Neural progenitor cell (in vitro differentiated cells): Measurements from ENCODE around the gene MAP7. TPM values are rescaled to one million over a fixed set of nuclear protein-coding genes. Genes with fewer than 3 reads are reported as not detected.
"Not testable (repeated sequence)": the region's sequence is repeated elsewhere in the genome, so short reads cannot be mapped to it uniquely, and the experiment has no call there.

ENCODE experiments used
- DNase-seq: peaks from one replicate; pipeline ENCODE4 v3.0.0-alpha.2; 2016; ENCODE audit warnings: low spot score
- H2AFZ ChIP-seq: fragments of 200-600 bp; sonication (generic); replicated peaks from 2 replicates; pipeline ENCODE4 v1.6.1; 2016; ENCODE audit warnings: antibody characterized with exemption
- H3F3A ChIP-seq: fragments of 200-600 bp; sonication (generic); 2 replicates; pipeline ENCODE4 v1.6.1; 2016; ENCODE audit warnings: antibody characterized with exemption, low read depth
- H3K27ac ChIP-seq: fragments of 200-600 bp; sonication (generic); 2 replicates; pipeline ENCODE4 v1.5.1; 2016; ENCODE audit warnings: mild to moderate bottlenecking
- H3K27me3 ChIP-seq: fragments of 200-600 bp; sonication (generic); 2 replicates; pipeline ENCODE4 v1.6.1; 2016; ENCODE audit warnings: mild to moderate bottlenecking, moderate library complexity
- H3K36me3 ChIP-seq: fragments of 200-600 bp; sonication (generic); 2 replicates; pipeline ENCODE4 v1.5.1; 2016
- H3K4me1 ChIP-seq: fragments of 200-600 bp; sonication (generic); 2 replicates; pipeline ENCODE4 v1.6.1; 2016; ENCODE audit warnings: mixed run types
- H3K4me2 ChIP-seq: fragments of 200-600 bp; sonication (generic); 2 replicates; pipeline ENCODE4 v1.6.1; 2016
- H3K4me3 ChIP-seq: fragments of 200-600 bp; sonication (generic); 2 replicates; pipeline ENCODE4 v1.5.1; 2016
- H3K79me2 ChIP-seq: fragments of 200-600 bp; sonication (generic); 2 replicates; pipeline ENCODE4 v1.6.1; 2016; ENCODE audit warnings: low read depth
- H3K9ac ChIP-seq: fragments of 200-600 bp; sonication (generic); 2 replicates; pipeline ENCODE4 v1.6.1; 2016
- H3K9me3 ChIP-seq: fragments of 200-600 bp; sonication (generic); 2 replicates; pipeline ENCODE4 v1.5.1; 2016; ENCODE audit warnings: low read depth
- H4K20me1 ChIP-seq: fragments of 200-600 bp; sonication (generic); 2 replicates; pipeline ENCODE4 v1.6.1; 2016; ENCODE audit warnings: low read depth
- H3K27ac Mint-ChIP-seq: 3 replicates; pipeline ENCODE4 v1.8.0; 2021; ENCODE audit warnings: mixed read lengths
- H3K27me3 Mint-ChIP-seq: 2 replicates; pipeline ENCODE4 v1.8.0; 2022; ENCODE audit warnings: low read depth, mild to moderate bottlenecking, inconsistent platforms, moderate library complexity, mixed read lengths; ENCODE audit not compliant: insufficient read depth
- H3K36me3 Mint-ChIP-seq: 3 replicates; pipeline ENCODE4 v1.8.0; 2021; ENCODE audit warnings: mixed read lengths
- H3K4me1 Mint-ChIP-seq: 3 replicates; pipeline ENCODE4 v1.8.0; 2021; ENCODE audit warnings: mixed read lengths
- H3K4me3 Mint-ChIP-seq: 3 replicates; pipeline ENCODE4 v1.8.0; 2021; ENCODE audit warnings: mild to moderate bottlenecking, moderate library complexity, mixed read lengths
- H3K9me3 Mint-ChIP-seq: 3 replicates; pipeline ENCODE4 v1.8.0; 2020; ENCODE audit warnings: mixed read lengths
- CTCF ChIP-seq: fragments of 200-600 bp; sonication (generic); IDR thresholded peaks from 2 replicates; pipeline ENCODE4 v1.5.1; 2017; ENCODE audit warnings: antibody characterized with exemption, mild to moderate bottlenecking
- EZH2 ChIP-seq: fragments of 200-600 bp; sonication (generic); IDR thresholded peaks from 2 replicates; pipeline ENCODE4 v1.6.1; 2017; ENCODE audit warnings: antibody characterized with exemption, mild to moderate bottlenecking, moderate library complexity
- EZH2phosphoT487 ChIP-seq: fragments of 200-600 bp; sonication (generic); IDR thresholded peaks from 2 replicates; pipeline ENCODE4 v1.6.1; 2017; ENCODE audit warnings: antibody characterized with exemption
- total RNA-seq: library from RNA; depleted of rRNA; stranded (reverse); fragments of >200 nt; gene quantifications from 2 replicates; pipeline ENCODE4 v1.2.3, GENCODE V29; 2015; ENCODE audit warnings: low replicate concordance

The MAP7 gene
- total RNA-seq, 1 donor from 2014 or later = 9.0 TPM

- Histone ChIP-seq H3K9ac (no peak overlapping the region), H3K27me3 (no peaks in the 10 kb centered on the region), H3K27ac (no peak overlapping the region), H3K9me3 (no peaks in the 10 kb centered on the region), H3K4me2 (no peak overlapping the region), H2AFZ (no peak overlapping the region), H3F3A (no peaks in the 10 kb centered on the region), H3K79me2 (no peaks in the 10 kb centered on the region), H3K4me3 (no peak overlapping the region), H3K4me1 (no peaks in the 10 kb centered on the region), H4K20me1 (no peaks in the 10 kb centered on the region), H3K36me3 (no peaks in the 10 kb centered on the region)
- H3K4me3 Mint-ChIP-seq = no peak overlapping the region
- H3K27ac Mint-ChIP-seq = no peak overlapping the region
- no peaks in the 10 kb centered on the region for H3K27me3 Mint-ChIP-seq
- H3K4me1 Mint-ChIP-seq = no peaks in the 10 kb centered on the region
- peaks cover 6% of the 10 kb centered on the region for H3K36me3 Mint-ChIP-seq
- DNase-seq = no peak
- TF ChIP-seq EZH2phosphoT487 (no peak), EZH2 (no peak), CTCF (no peak)
- H3K9me3 Mint-ChIP-seq = no peaks in the 10 kb centered on the region
Observed at GRCh38 chr6:136398453-136398852, 151.8 kb downstream of the MAP7 start.

- Histone ChIP-seq H4K20me1 (no peaks in the 10 kb centered on the region), H3K79me2 (no peaks in the 10 kb centered on the region), H3K27me3 (no peaks in the 10 kb centered on the region), H3F3A (no peaks in the 10 kb centered on the region), H3K4me2 (no peak overlapping the region), H3K4me3 (no peak overlapping the region), H3K4me1 (no peaks in the 10 kb centered on the region), H2AFZ (no peak overlapping the region), H3K9ac (no peak overlapping the region), H3K9me3 (no peaks in the 10 kb centered on the region), H3K27ac (no peak overlapping the region), H3K36me3 (no peaks in the 10 kb centered on the region)
- no peaks in the 10 kb centered on the region for H3K27me3 Mint-ChIP-seq
- H3K4me1 Mint-ChIP-seq = no peaks in the 10 kb centered on the region
- H3K36me3 Mint-ChIP-seq = peaks cover 4% of the 10 kb centered on the region
- no peak overlapping the region for H3K4me3 Mint-ChIP-seq
- no peaks in the 10 kb centered on the region for H3K9me3 Mint-ChIP-seq
- H3K27ac Mint-ChIP-seq = no peak overlapping the region
- DNase-seq = no peak
- no peak for TF ChIP-seq CTCF
- no peak for TF ChIP-seq EZH2
- no peak for TF ChIP-seq EZH2phosphoT487
Observed at GRCh38 chr6:136396908-136397307, 153.3 kb downstream of the MAP7 start.

- H3F3A ChIP-seq, H3K27ac ChIP-seq, H3K9ac ChIP-seq, H4K20me1 ChIP-seq, H3K27me3 Mint-ChIP-seq, H3K9me3 ChIP-seq, DNase-seq, H3K27me3 ChIP-seq, H3K4me3 ChIP-seq, H3K9me3 Mint-ChIP-seq, H3K4me1 Mint-ChIP-seq, H3K4me2 ChIP-seq, H3K27ac Mint-ChIP-seq, H3K4me1 ChIP-seq, H3K36me3 Mint-ChIP-seq, H3K79me2 ChIP-seq, H3K36me3 ChIP-seq, H3K4me3 Mint-ChIP-seq, H2AFZ ChIP-seq: not testable (repeated sequence)
Observed at GRCh38 chr6:136390959-136391358, 159.3 kb downstream of the MAP7 start.

GRCh38 chr6:136387316-136387715 is 162.9 kb downstream of the MAP7 start:
- Histone ChIP-seq H3K36me3 (no peaks in the 10 kb centered on the region), H3K27me3 (no peaks in the 10 kb centered on the region), H2AFZ (no peak overlapping the region), H3K9me3 (no peaks in the 10 kb centered on the region), H3K27ac (no peak overlapping the region), H3F3A (no peaks in the 10 kb centered on the region), H3K9ac (no peak overlapping the region), H3K79me2 (no peaks in the 10 kb centered on the region), H3K4me2 (no peak overlapping the region), H3K4me1 (peaks cover 7% of the 10 kb centered on the region), H4K20me1 (no peaks in the 10 kb centered on the region), H3K4me3 (no peak overlapping the region)
- Mint-ChIP-seq H3K4me3 (no peak overlapping the region), H3K27ac (no peak overlapping the region), H3K36me3 (no peaks in the 10 kb centered on the region), H3K4me1 (peaks cover 7% of the 10 kb centered on the region), H3K27me3 (no peaks in the 10 kb centered on the region), H3K9me3 (no peaks in the 10 kb centered on the region)
- TF ChIP-seq CTCF (no peak), EZH2phosphoT487 (no peak), EZH2 (no peak)
- DNase-seq = no peak
